ENCODE measurements around the gene NAE1. TPM values are rescaled to one million over a fixed set of nuclear protein-coding genes. Genes with fewer than 3 reads are reported as not detected.

Gene NAE1
- total RNA-seq, 1 experiment from 2014 or later, result 129 TPM

- TF ChIP-seq AFF4 (CRISPR knock-in tag; IDR thresholded peaks at IDR 0.05; ENCODE audit: borderline replicate concordance) (no peak), HMGXB4 (CRISPR knock-in tag; IDR thresholded peaks at IDR 0.05) (peak; percentile 96), ARID4B (CRISPR knock-in tag; IDR thresholded peaks at IDR 0.05; ENCODE audit: borderline replicate concordance) (peak; percentile 4; the same call in 1 of the 2 replicates), GABPB1 (CRISPR knock-in tag; IDR thresholded peaks at IDR 0.05) (peak; percentile 69), FOXP1 (CRISPR knock-in tag; IDR thresholded peaks at IDR 0.05; ENCODE audit: borderline replicate concordance) (peak; percentile 83; the same call in 1 of the 2 replicates), ZNF423 (CRISPR knock-in tag; IDR thresholded peaks at IDR 0.05) (peak; percentile 55; the same call in 1 of the 2 replicates), E2F5 (CRISPR knock-in tag; IDR thresholded peaks at IDR 0.05) (peak; percentile 62; the same call in 1 of the 2 replicates), CREM (CRISPR knock-in tag; IDR thresholded peaks at IDR 0.05) (peak; percentile 50; the same call in 1 of the 2 replicates), CTCF (IDR thresholded peaks at IDR 0.05) (peak; percentile 86), NR2C2 (CRISPR knock-in tag; IDR thresholded peaks at IDR 0.05) (no peak), SP1 (CRISPR knock-in tag; conservative IDR thresholded peaks at IDR 0.05) (peak; percentile 62; the same call in 1 of the 2 replicates)
Measured at GRCh38 chr16:66872943-66873684, 42.3 kb upstream of the NAE1 start (continued).

GRCh38 chr16:66872559-66872942, 41.8 kb upstream of the NAE1 start:
- H3K4me1 Mint-ChIP-seq, result peaks cover 18% of the 10 kb centered on the region
- peak overlapping the region; percentile 55 for H3K27ac Mint-ChIP-seq
- peak overlapping the region; percentile 73 for H3K4me3 Mint-ChIP-seq

More at GRCh38 chr16:66872559-66872942, 41.8 kb upstream of the NAE1 start:
- ChIA-PET CTCF (interaction anchor here (0.5 to 3.7 kb wide), 40 partner anchors 9 to 466 kb away, joined by 3 to 74 read pairs (median 4); partner anchors contain the start of genes CA7, DYNC1LI2, NAE1 and PDP2), POLR2A (interaction anchor here (1.1 to 1.5 kb wide), 3 partner anchors 9 to 41 kb away, joined by 3 to 5 read pairs (median 4); partner anchors contain the start of gene NAE1)
- DNase-seq (ENCODE audit: low spot score) (no peak), ATAC-seq (no peak)
- no peaks in the 10 kb centered on the region for H3K9me3 Mint-ChIP-seq
- H3K27me3 Mint-ChIP-seq (ENCODE audit: low read depth), result peaks cover 10% of the 10 kb centered on the region
- TF ChIP-seq FOXP4 (CRISPR knock-in tag; IDR thresholded peaks at IDR 0.05) (no peak), RELA (CRISPR knock-in tag; IDR thresholded peaks at IDR 0.05; ENCODE audit: borderline replicate concordance) (no peak), CBFB (CRISPR knock-in tag; IDR thresholded peaks at IDR 0.05; ENCODE audit: low read depth) (no peak), RORB (CRISPR knock-in tag; IDR thresholded peaks at IDR 0.05) (no peak), ZNF423 (CRISPR knock-in tag; IDR thresholded peaks at IDR 0.05) (no peak), CDX4 (CRISPR knock-in tag; IDR thresholded peaks at IDR 0.05; ENCODE audit: borderline replicate concordance) (no peak)
- no peaks in the 10 kb centered on the region for H3K36me3 Mint-ChIP-seq
